Tibial nerve (tissue), 4 donors: Measurements from ENCODE around the gene SLC35F6.

Experiments
- EP300 ChIP-seq, 2 donors: sonication (generic); formaldehyde crosslinking; IDR thresholded peaks; one replicate each; pipeline ENCODE4 v1.6.1; 2017; ENCODE audit warnings: antibody characterized with exemption in 2 of 2, mild to moderate bottlenecking in 1 of 2
- POLR2A ChIP-seq, 2 donors: fragments of 450-650 bp; IDR thresholded peaks; one replicate each; pipeline ENCODE4 v1.6.1; 2017; ENCODE audit warnings: antibody characterized with exemption in 2 of 2, mild to moderate bottlenecking in 2 of 2, moderate library complexity in 2 of 2
- TF ChIP-seq, protein P1 (sequence below), 5 experiments: fragments of 200-600 bp in 3 of 5; fragments of 450-650 bp in 2 of 5; sonication (generic) in 3 of 5; IDR thresholded peaks; one replicate each; pipeline ENCODE4 v1.5.1; 2016 to 2019; ENCODE audit warnings: antibody characterized with exemption in 5 of 5, mild to moderate bottlenecking in 3 of 5, moderate library complexity in 2 of 5

DNA sequence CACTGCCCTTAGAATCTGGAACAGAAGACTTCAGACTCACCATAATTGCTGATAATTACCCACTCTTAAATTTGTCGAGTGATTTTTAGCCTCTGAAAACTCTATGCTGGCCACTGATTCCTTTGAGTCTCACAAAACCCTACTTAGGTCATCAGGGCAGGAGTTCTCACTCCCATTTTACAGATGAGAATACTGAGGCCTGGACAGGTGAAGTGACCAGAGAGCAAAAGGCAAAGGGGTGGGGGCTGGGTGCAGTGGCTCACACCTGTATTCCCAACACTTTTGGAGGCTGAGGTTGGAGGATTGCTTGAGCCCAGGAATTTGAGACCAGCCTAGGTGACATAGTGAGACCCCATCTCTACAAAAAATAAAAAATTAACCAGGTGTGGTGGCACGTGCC, 34.8 kb upstream of the SLC35F6 start:
- TF ChIP-seq, protein P1, sequence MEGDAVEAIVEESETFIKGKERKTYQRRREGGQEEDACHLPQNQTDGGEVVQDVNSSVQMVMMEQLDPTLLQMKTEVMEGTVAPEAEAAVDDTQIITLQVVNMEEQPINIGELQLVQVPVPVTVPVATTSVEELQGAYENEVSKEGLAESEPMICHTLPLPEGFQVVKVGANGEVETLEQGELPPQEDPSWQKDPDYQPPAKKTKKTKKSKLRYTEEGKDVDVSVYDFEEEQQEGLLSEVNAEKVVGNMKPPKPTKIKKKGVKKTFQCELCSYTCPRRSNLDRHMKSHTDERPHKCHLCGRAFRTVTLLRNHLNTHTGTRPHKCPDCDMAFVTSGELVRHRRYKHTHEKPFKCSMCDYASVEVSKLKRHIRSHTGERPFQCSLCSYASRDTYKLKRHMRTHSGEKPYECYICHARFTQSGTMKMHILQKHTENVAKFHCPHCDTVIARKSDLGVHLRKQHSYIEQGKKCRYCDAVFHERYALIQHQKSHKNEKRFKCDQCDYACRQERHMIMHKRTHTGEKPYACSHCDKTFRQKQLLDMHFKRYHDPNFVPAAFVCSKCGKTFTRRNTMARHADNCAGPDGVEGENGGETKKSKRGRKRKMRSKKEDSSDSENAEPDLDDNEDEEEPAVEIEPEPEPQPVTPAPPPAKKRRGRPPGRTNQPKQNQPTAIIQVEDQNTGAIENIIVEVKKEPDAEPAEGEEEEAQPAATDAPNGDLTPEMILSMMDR (IDR thresholded peaks at IDR 0.05), result no peak
- TF ChIP-seq EP300 (IDR thresholded peaks at IDR 0.05) (no peak), POLR2A (IDR thresholded peaks at IDR 0.05) (no peak)
